GDM1 (cell line): ENCODE results near the gene CLIP3.
"Not testable (repeated sequence)": the region's sequence is repeated elsewhere in the genome, so short reads cannot be mapped to it uniquely, and the experiment has no call there.

Experiments used
- DNase-seq: peaks from one replicate; lab custom pipeline; 2025; lab: John Stamatoyannopoulos, UW

CLIP3 gene

GRCh38 chr19:36032251-36033104 lies at the start of gene CLIP3:
Gene CLIP3 (minus strand): TSS chr19:36032873. CDS start chr19:36032357, 516 bp downstream.
- DNase-seq, result no peak

- DNase-seq, result no peak
Measured at GRCh38 chr19:36081894-36082293, 49.2 kb upstream of the CLIP3 start.

- no peak for DNase-seq
Measured at GRCh38 chr19:36081385-36081784, 48.7 kb upstream of the CLIP3 start.

DNA sequence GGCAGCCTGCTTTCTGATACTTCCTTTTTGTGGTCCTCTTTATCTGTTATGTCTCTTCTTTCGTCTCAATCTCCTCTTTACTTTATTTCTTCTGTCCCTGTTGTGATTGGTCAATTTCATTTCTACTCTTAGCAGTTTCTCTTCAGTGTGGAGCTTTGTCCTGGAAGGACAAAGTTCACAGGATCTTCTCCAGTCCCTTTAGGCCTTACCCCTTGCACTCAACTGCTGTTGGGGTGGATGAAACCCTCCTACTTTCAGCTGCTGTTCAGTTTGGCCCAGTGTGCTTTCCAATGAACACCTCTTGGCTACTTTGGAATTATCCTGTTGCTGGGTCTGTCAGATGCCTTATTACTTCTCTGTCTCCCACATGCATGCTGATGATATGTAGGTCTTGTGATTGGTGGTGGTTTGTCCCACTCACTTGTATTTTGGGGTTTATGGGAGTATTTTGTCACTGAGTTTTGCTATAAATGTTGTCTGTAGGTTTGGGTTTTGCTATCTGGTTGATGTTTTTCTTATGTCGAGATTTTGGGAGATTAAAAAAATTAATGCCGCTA lies 46.8 kb upstream of the CLIP3 start:
- DNase-seq, result no peak

GRCh38 chr19:36073121-36073876 lies 40.6 kb upstream of the CLIP3 start:
- no peak for DNase-seq

- no peak for DNase-seq
Measured at GRCh38 chr19:36072081-36072480, 39.4 kb upstream of the CLIP3 start.

GRCh38 chr19:36068810-36069499 lies 36.3 kb upstream of the CLIP3 start:
- not testable (repeated sequence) for DNase-seq

DNA sequence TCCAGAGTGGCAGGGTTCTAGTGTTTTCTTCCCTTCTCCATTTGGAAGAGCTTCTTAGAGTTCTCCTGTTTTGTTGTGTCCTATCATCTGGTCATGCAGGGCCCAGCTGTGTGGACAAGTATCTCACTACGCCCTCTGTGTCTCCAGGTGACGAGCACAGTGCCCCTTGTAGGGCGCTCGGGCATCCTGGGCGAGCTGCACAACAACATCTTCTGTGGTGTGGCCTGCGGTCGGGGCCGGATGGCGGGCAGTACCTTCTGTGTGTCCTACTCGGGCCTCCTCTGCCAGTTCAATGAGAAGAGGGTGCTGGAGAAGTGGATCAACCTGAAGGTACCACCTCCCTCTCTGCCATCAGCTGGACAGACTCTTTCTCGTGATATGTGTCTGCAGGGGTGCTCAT lies 35.0 kb upstream of the CLIP3 start:
- no peak for DNase-seq

GRCh38 chr19:36064826-36065225 lies 32.2 kb upstream of the CLIP3 start:
- no peak for DNase-seq

DNA sequence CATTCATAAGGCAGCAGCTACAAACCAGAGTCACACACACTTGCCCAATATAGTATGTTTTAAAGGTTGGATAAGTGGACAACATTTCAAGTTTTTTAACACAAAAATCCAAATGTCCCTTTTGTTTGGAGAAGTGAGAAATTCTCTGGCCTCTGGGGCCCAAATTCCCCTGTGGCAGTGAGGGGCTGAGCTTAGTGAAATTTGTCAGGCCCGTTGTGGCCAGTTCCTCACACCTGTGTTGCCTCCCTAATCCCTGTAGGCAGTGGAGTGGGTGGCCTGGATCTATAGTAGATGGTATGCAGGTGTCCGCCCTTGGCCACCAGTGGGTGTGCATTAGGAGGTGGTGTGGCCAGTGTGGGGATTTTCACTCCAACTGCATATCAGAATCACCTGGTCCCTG lies 28.7 kb upstream of the CLIP3 start:
- DNase-seq, result no peak

DNA sequence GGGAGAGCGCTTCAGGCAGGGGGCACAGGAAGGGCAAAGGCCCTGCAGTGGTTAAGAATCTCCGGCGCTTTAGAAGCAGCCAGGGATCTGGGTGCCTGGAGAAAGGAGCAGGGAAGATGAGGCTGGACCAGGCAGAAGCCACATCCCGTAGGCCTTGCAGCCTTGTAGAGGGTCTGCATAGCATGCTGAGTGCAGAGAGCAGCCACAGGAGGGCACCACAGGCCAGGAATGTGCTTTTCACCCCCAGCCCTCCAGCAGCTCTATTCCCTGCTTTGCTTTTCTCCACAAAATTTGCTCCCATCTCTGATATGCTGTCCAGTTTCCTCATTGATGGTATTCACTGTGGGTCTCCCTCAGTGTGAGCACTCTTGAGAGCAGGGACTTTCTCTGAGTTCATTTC lies 27.8 kb upstream of the CLIP3 start:
- DNase-seq, result no peak

DNA sequence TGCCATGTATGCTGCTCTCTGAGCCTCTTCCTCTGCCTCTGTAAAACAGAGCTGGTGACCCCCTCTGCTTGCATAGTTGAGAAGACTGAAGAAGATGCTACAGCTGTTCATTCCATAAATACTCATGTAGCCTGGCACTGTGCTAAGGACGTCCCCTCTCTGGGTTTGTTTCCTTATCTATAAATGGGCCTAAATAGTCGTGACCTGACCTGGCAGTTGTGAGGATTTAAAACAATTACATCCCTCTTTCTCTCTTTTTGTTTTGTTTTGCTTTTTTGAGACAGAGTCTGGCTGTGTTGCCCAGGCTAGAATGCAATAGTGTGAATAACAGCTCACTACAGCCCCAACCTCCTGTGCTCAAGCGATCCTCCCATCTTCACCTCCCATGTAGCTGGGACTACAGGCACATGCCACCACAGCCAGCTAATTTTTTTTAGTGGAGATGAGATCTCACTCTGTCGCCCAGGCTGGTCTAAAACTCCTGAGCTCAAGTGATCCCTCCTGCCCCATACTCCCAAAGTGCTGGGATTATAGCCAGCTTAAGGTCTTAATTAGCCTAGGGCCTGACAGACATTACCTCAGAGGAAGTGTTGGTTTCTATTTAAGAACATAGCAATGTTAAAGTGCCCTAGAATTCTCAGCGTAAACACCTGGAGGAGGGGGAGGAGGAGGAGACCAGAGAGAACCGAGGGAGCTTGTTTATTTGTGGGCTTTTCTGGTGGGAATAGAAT lies 26.7 kb upstream of the CLIP3 start:
- no peak for DNase-seq

DNA sequence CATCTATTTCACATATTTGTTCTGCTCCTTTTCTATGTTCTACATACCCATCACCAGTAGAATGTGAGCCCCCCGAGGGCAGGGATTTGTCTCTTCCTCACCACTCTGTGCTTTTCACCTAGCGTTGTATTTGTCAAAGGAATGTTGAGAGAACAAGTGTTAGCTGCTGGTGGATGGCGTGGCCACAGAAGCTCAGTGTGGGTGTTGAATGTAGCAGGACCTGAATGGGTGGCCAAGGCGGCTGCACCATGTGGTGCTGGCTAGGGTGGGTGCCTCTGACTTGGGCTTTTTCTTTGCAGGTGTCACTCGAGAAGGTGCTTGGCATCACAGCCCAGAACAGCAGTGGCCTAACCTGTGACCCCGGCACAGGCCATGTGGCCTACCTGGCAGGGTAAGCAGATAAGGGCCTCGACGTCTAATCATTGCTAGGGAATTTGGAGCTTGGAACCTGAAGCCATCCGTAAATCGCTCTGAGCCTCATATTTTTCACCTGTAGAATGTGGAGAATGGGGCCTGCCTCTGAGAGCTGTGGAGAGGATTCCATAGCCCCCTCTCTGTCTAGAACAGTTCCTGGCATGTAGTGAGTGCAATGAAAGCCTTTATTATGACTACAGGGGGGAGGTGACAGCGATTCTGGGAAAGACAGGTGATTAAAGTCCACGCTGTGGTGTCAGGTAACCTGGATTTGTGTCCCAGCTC lies 26.0 kb upstream of the CLIP3 start:
- DNase-seq, result no peak

GRCh38 chr19:36054733-36055686 lies 22.3 kb upstream of the CLIP3 start, which contains the start of gene WDR62:
Gene WDR62 (plus strand): TSS chr19:36054897. CDS start chr19:36054972, 75 bp downstream.
- peak; percentile 92 for DNase-seq

GRCh38 chr19:36054119-36054732 lies 21.6 kb upstream of the CLIP3 start, which contains the start of gene THAP8:
Gene THAP8 (minus strand): TSS chr19:36054285. CDS start chr19:36054217, 68 bp downstream.
- peak; percentile 99 for DNase-seq

- no peak for DNase-seq
Measured at GRCh38 chr19:36051637-36052036, 19.0 kb upstream of the CLIP3 start.

GRCh38 chr19:36051236-36051635 lies 18.6 kb upstream of the CLIP3 start:
- DNase-seq, result no peak

GRCh38 chr19:36049080-36049698 lies 16.5 kb upstream of the CLIP3 start:
- no peak for DNase-seq

DNA sequence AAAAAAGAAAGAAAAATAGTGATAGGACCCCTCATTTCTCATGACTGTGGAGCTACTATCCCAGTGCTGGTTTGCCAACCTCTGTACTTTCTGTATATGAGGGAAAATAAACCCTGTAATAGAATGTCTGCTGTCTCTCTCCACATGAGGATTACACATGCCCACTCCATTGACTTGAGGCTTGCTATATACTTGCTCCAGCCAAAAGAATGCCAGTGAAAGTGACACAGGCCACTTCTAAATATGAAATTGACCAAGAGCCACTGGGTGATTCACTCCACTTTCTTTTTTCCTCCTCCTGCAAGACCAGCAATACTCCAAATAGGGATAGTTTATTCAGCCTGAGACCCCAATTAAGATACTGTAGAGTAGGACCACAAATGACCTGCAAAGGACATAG lies 15.2 kb upstream of the CLIP3 start:
- DNase-seq, result no peak
